Astrocyte of the spinal cord (primary cell): ENCODE results near the gene VPREB3.

ENCODE experiments used
- DNase-seq: peaks from one replicate; pipeline ENCODE4 v3.0.0; 2011; ENCODE audit warnings: low read depth, low spot score
- H3K4me3 ChIP-seq: 2 replicates; pipeline ENCODE4 v1.5.1; 2011; ENCODE audit warnings: low read depth, mild to moderate bottlenecking, low read length, moderate library complexity
- CTCF ChIP-seq: IDR thresholded peaks from 2 replicates; pipeline ENCODE4 v1.5.1; 2012; ENCODE audit warnings: low read depth, mild to moderate bottlenecking, low read length, inconsistent platforms
- in situ Hi-C: cut with HindIII; loops from 2 replicates; pipeline ENCODE4 v1.10.0; 2017; ENCODE audit warnings: low sequenced_read_pairs

The VPREB3 gene

GRCh38 chr22:23713696-23714595 lies 40.3 kb downstream of the VPREB3 start:
- no peak for DNase-seq
- no peak for TF ChIP-seq CTCF
- H3K4me3 ChIP-seq: no peak overlapping the region
- in situ Hi-C loops: no loop called here

- no peak for DNase-seq
- TF ChIP-seq CTCF: no peak
- no peak overlapping the region for H3K4me3 ChIP-seq
- in situ Hi-C loops: no loop called here
Observed at GRCh38 chr22:23712256-23712655, 42.0 kb downstream of the VPREB3 start.

- in situ Hi-C loops: no loop called here
- TF ChIP-seq CTCF: no peak
- DNase-seq: peak; percentile 10
- H3K4me3 ChIP-seq: no peak overlapping the region
Observed at GRCh38 chr22:23709107-23709506, 45.1 kb downstream of the VPREB3 start.

- no peak for TF ChIP-seq CTCF
- H3K4me3 ChIP-seq: no peak overlapping the region
- DNase-seq: no peak
- in situ Hi-C loops: no loop called here
Observed at GRCh38 chr22:23708270-23708669, 46.0 kb downstream of the VPREB3 start.

- no peak for TF ChIP-seq CTCF
- in situ Hi-C loops: no loop called here
- no peak overlapping the region for H3K4me3 ChIP-seq
- no peak for DNase-seq
Observed at GRCh38 chr22:23705358-23705757, 48.9 kb downstream of the VPREB3 start.

GRCh38 chr22:23704829-23705228 lies 49.4 kb downstream of the VPREB3 start:
- DNase-seq: no peak
- in situ Hi-C loops: no loop called here
- no peak for TF ChIP-seq CTCF
- no peak overlapping the region for H3K4me3 ChIP-seq
